Measurements from ENCODE around the gene HPSE2. TPM values are rescaled to one million over a fixed set of nuclear protein-coding genes. Genes with fewer than 3 reads are reported as not detected.

The HPSE2 gene
- total RNA-seq, 5 donors from 2014 or later (not counting 1 experiment from before 2014, with no cell fraction given) = 0.13 to 0.23 (median 0.18) TPM; not detected in 1

- WGBS (ENCODE audit: insufficient coverage) = 89% methylated on average over 7 of the region's 10 CpGs
- no peak overlapping the region for H3K27ac Mint-ChIP-seq
- POLR2A ChIA-PET = no interaction called here
Observed at GRCh38 chr10:99042051-99042771, 193.4 kb downstream of the HPSE2 start.

GRCh38 chr10:99041468-99041867 is 194.2 kb downstream of the HPSE2 start:
- no peaks in the 10 kb centered on the region for H3K27me3 Mint-ChIP-seq
- Histone ChIP-seq H3K9me3 (no peaks in the 10 kb centered on the region), H3K4me1 (ENCODE audit: control insufficient read depth in 1 of 2, extremely low read depth in 1 of 2, insufficient read depth in 2 of 2, low read length in 2 of 2) (no peaks in the 10 kb centered on the region), H3K27me3 (replicated peaks in 1 of 2; ENCODE audit: control insufficient read depth in 2 of 2, extremely low read depth in 1 of 2, insufficient read depth in 2 of 2, low read length in 1 of 2) (peaks cover 0 to 4% of the 10 kb centered on the region in 2 experiments), H3K27ac (ENCODE audit: low read length) (no peak overlapping the region), H3K4me3 (ENCODE audit: control insufficient read depth in 1 of 2, extremely low read depth in 1 of 2, low read length in 1 of 2) (no peak overlapping the region), H3K36me3 (ENCODE audit: control insufficient read depth in 2 of 2, extremely low read depth in 1 of 2, insufficient read depth in 1 of 2, low read length in 1 of 2) (no peaks in the 10 kb centered on the region)
- H3K27ac Mint-ChIP-seq = no peak overlapping the region
- H3K9me3 Mint-ChIP-seq = peaks cover 0 to 30% (median 14%) of the 10 kb centered on the region in 3 donors
- H3K4me1 Mint-ChIP-seq = no peaks in the 10 kb centered on the region
- H3K4me3 Mint-ChIP-seq = no peak overlapping the region
- no peak for DNase-seq
- no peaks in the 10 kb centered on the region for H3K36me3 Mint-ChIP-seq
- ATAC-seq (replicated peaks in 1 of 4) = no peak
- 93% methylated on average over 2 of the region's 4 CpGs for WGBS (ENCODE audit: insufficient coverage)
- ChIA-PET POLR2A (no interaction called here), CTCF (no interaction called here)

More at GRCh38 chr10:99042051-99042771, 193.4 kb downstream of the HPSE2 start:
- Histone ChIP-seq H3K4me3 (ENCODE audit: control insufficient read depth in 1 of 2, extremely low read depth in 1 of 2, low read length in 1 of 2) (no peak overlapping the region), H3K27ac (ENCODE audit: low read length) (no peak overlapping the region), H3K9me3 (no peaks in the 10 kb centered on the region), H3K27me3 (replicated peaks in 1 of 2; ENCODE audit: control insufficient read depth in 2 of 2, extremely low read depth in 1 of 2, insufficient read depth in 2 of 2, low read length in 1 of 2) (peaks cover 0 to 4% of the 10 kb centered on the region in 2 experiments), H3K36me3 (ENCODE audit: control insufficient read depth in 2 of 2, extremely low read depth in 1 of 2, insufficient read depth in 1 of 2, low read length in 1 of 2) (no peaks in the 10 kb centered on the region), H3K4me1 (ENCODE audit: control insufficient read depth in 1 of 2, extremely low read depth in 1 of 2, insufficient read depth in 2 of 2, low read length in 2 of 2) (no peaks in the 10 kb centered on the region)
- DNase-seq (no peak), ATAC-seq (replicated peaks in 1 of 4) (no peak)
- CTCF ChIA-PET = no interaction called here
- Mint-ChIP-seq H3K4me1 (no peaks in the 10 kb centered on the region), H3K27me3 (no peaks in the 10 kb centered on the region), H3K4me3 (no peak overlapping the region), H3K36me3 (no peaks in the 10 kb centered on the region), H3K9me3 (peaks cover under 1 to 32% (median 18%) of the 10 kb centered on the region in 3 donors)

- Mint-ChIP-seq H3K4me3 (no peak overlapping the region), H3K4me1 (no peaks in the 10 kb centered on the region), H3K27me3 (no peaks in the 10 kb centered on the region), H3K36me3 (no peaks in the 10 kb centered on the region), H3K9me3 (peaks cover 0 to 7% (median 4%) of the 10 kb centered on the region in 3 donors), H3K27ac (no peak overlapping the region)
- POLR2A ChIA-PET = no interaction called here
- ATAC-seq (replicated peaks in 1 of 4) (no peak), DNase-seq (no peak)
- 84% methylated on average over 5 of the region's 9 CpGs for WGBS (ENCODE audit: insufficient coverage)
- Histone ChIP-seq H3K27ac (ENCODE audit: low read length) (no peak overlapping the region), H3K4me1 (ENCODE audit: control insufficient read depth in 1 of 2, extremely low read depth in 1 of 2, insufficient read depth in 2 of 2, low read length in 2 of 2) (no peaks in the 10 kb centered on the region), H3K9me3 (no peaks in the 10 kb centered on the region), H3K4me3 (ENCODE audit: control insufficient read depth in 1 of 2, extremely low read depth in 1 of 2, low read length in 1 of 2) (no peak overlapping the region), H3K27me3 (replicated peaks in 1 of 2; ENCODE audit: control insufficient read depth in 2 of 2, extremely low read depth in 1 of 2, insufficient read depth in 2 of 2, low read length in 1 of 2) (no peaks in the 10 kb centered on the region), H3K36me3 (ENCODE audit: control insufficient read depth in 2 of 2, extremely low read depth in 1 of 2, insufficient read depth in 1 of 2, low read length in 1 of 2) (no peaks in the 10 kb centered on the region)
- CTCF ChIA-PET = no interaction called here
Observed at GRCh38 chr10:99013885-99014284, 221.8 kb downstream of the HPSE2 start.

- Histone ChIP-seq H3K4me1 (ENCODE audit: control insufficient read depth in 1 of 2, extremely low read depth in 1 of 2, insufficient read depth in 2 of 2, low read length in 2 of 2) (no peaks in the 10 kb centered on the region), H3K27me3 (replicated peaks in 1 of 2; ENCODE audit: control insufficient read depth in 2 of 2, extremely low read depth in 1 of 2, insufficient read depth in 2 of 2, low read length in 1 of 2) (no peaks in the 10 kb centered on the region), H3K9me3 (no peaks in the 10 kb centered on the region), H3K36me3 (ENCODE audit: control insufficient read depth in 2 of 2, extremely low read depth in 1 of 2, insufficient read depth in 1 of 2, low read length in 1 of 2) (no peaks in the 10 kb centered on the region), H3K27ac (ENCODE audit: low read length) (no peak overlapping the region), H3K4me3 (ENCODE audit: control insufficient read depth in 1 of 2, extremely low read depth in 1 of 2, low read length in 1 of 2) (no peak overlapping the region)
- no peaks in the 10 kb centered on the region for H3K36me3 Mint-ChIP-seq
- H3K27me3 Mint-ChIP-seq = no peaks in the 10 kb centered on the region
- no peak overlapping the region for H3K4me3 Mint-ChIP-seq
- no peak overlapping the region for H3K27ac Mint-ChIP-seq
- POLR2A ChIA-PET = no interaction called here
- no peak for DNase-seq
- CTCF ChIA-PET = no interaction called here
- peaks cover 3 to 9% (median 5%) of the 10 kb centered on the region in 3 donors for H3K9me3 Mint-ChIP-seq
- no peaks in the 10 kb centered on the region for H3K4me1 Mint-ChIP-seq
- ATAC-seq (replicated peaks in 1 of 4) = no peak
Observed at GRCh38 chr10:99010286-99010685, 225.4 kb downstream of the HPSE2 start.

GRCh38 chr10:99008054-99008453 is 227.6 kb downstream of the HPSE2 start:
- H3K4me3 ChIP-seq (ENCODE audit: control insufficient read depth in 1 of 2, extremely low read depth in 1 of 2, low read length in 1 of 2) = no peak overlapping the region
- no peak for DNase-seq
- no peaks in the 10 kb centered on the region for H3K27me3 ChIP-seq (replicated peaks in 1 of 2; ENCODE audit: control insufficient read depth in 2 of 2, extremely low read depth in 1 of 2, insufficient read depth in 2 of 2, low read length in 1 of 2)
- H3K36me3 Mint-ChIP-seq = no peaks in the 10 kb centered on the region
- no peaks in the 10 kb centered on the region for H3K36me3 ChIP-seq (ENCODE audit: control insufficient read depth in 2 of 2, extremely low read depth in 1 of 2, insufficient read depth in 1 of 2, low read length in 1 of 2)
- ChIA-PET POLR2A (no interaction called here), CTCF (no interaction called here)
- H3K4me3 Mint-ChIP-seq = no peak overlapping the region
- H3K9me3 ChIP-seq = no peaks in the 10 kb centered on the region
- H3K4me1 Mint-ChIP-seq = no peaks in the 10 kb centered on the region
- ATAC-seq (replicated peaks in 1 of 4) = no peak
- H3K27me3 Mint-ChIP-seq = no peaks in the 10 kb centered on the region
- H3K4me1 ChIP-seq (ENCODE audit: control insufficient read depth in 1 of 2, extremely low read depth in 1 of 2, insufficient read depth in 2 of 2, low read length in 2 of 2) = no peaks in the 10 kb centered on the region
- no CpG with 5 or more reads among the region's 2 CpGs for WGBS (ENCODE audit: insufficient coverage)
- H3K9me3 Mint-ChIP-seq = peaks cover 10 to 23% (median 11%) of the 10 kb centered on the region in 3 donors
- no peak overlapping the region for H3K27ac ChIP-seq (ENCODE audit: low read length)
- H3K27ac Mint-ChIP-seq = no peak overlapping the region

GRCh38 chr10:99007457-99007856 is 228.2 kb downstream of the HPSE2 start:
- Histone ChIP-seq H3K4me3 (ENCODE audit: control insufficient read depth in 1 of 2, extremely low read depth in 1 of 2, low read length in 1 of 2) (no peak overlapping the region), H3K27me3 (replicated peaks in 1 of 2; ENCODE audit: control insufficient read depth in 2 of 2, extremely low read depth in 1 of 2, insufficient read depth in 2 of 2, low read length in 1 of 2) (no peaks in the 10 kb centered on the region), H3K27ac (ENCODE audit: low read length) (no peak overlapping the region), H3K4me1 (ENCODE audit: control insufficient read depth in 1 of 2, extremely low read depth in 1 of 2, insufficient read depth in 2 of 2, low read length in 2 of 2) (no peaks in the 10 kb centered on the region), H3K9me3 (no peaks in the 10 kb centered on the region), H3K36me3 (ENCODE audit: control insufficient read depth in 2 of 2, extremely low read depth in 1 of 2, insufficient read depth in 1 of 2, low read length in 1 of 2) (no peaks in the 10 kb centered on the region)
- ChIA-PET CTCF (no interaction called here), POLR2A (no interaction called here)
- DNase-seq = no peak
- H3K9me3 Mint-ChIP-seq = peaks cover 10 to 26% (median 11%) of the 10 kb centered on the region in 3 donors
- H3K4me1 Mint-ChIP-seq = no peaks in the 10 kb centered on the region
- ATAC-seq (replicated peaks in 1 of 4) = no peak
- H3K4me3 Mint-ChIP-seq = no peak overlapping the region
- no peak overlapping the region for H3K27ac Mint-ChIP-seq
- no peaks in the 10 kb centered on the region for H3K36me3 Mint-ChIP-seq
- H3K27me3 Mint-ChIP-seq = no peaks in the 10 kb centered on the region

- H3K27ac ChIP-seq (ENCODE audit: low read length) = no peak overlapping the region
- no peaks in the 10 kb centered on the region for H3K36me3 ChIP-seq (ENCODE audit: control insufficient read depth in 2 of 2, extremely low read depth in 1 of 2, insufficient read depth in 1 of 2, low read length in 1 of 2)
- Mint-ChIP-seq H3K27ac (no peak overlapping the region), H3K4me1 (no peaks in the 10 kb centered on the region), H3K36me3 (no peaks in the 10 kb centered on the region), H3K4me3 (no peak overlapping the region), H3K27me3 (no peaks in the 10 kb centered on the region), H3K9me3 (peaks cover 10 to 26% (median 11%) of the 10 kb centered on the region in 3 donors)
- H3K4me3 ChIP-seq (ENCODE audit: control insufficient read depth in 1 of 2, extremely low read depth in 1 of 2, low read length in 1 of 2) = no peak overlapping the region
- H3K27me3 ChIP-seq (replicated peaks in 1 of 2; ENCODE audit: control insufficient read depth in 2 of 2, extremely low read depth in 1 of 2, insufficient read depth in 2 of 2, low read length in 1 of 2) = no peaks in the 10 kb centered on the region
- H3K9me3 ChIP-seq = no peaks in the 10 kb centered on the region
- WGBS (ENCODE audit: insufficient coverage) = 75% methylated on average over 1 of the region's 1 CpG
- POLR2A ChIA-PET = no interaction called here
- DNase-seq = no peak
- CTCF ChIA-PET = no interaction called here
- no peaks in the 10 kb centered on the region for H3K4me1 ChIP-seq (ENCODE audit: control insufficient read depth in 1 of 2, extremely low read depth in 1 of 2, insufficient read depth in 2 of 2, low read length in 2 of 2)
- ATAC-seq (replicated peaks in 1 of 4) = no peak
Observed at GRCh38 chr10:99005254-99005653, 230.4 kb downstream of the HPSE2 start.
